ENCODE data around the gene DGKQ.
"Not testable (repeated sequence)": the region's sequence is repeated elsewhere in the genome, so short reads cannot be mapped to it uniquely, and the experiment has no call there.

Gene DGKQ

GRCh38 chr4:976016-976415, 2.6 kb upstream of the DGKQ start:
- not testable (repeated sequence) for DNase-seq (ENCODE audit: low read depth)

GRCh38 chr4:974668-975067, 1.3 kb upstream of the DGKQ start:
- no peak for DNase-seq (ENCODE audit: low read depth)

- DNase-seq (ENCODE audit: low read depth) = no peak
Measured at GRCh38 chr4:972651-973424, 531 bp downstream of the DGKQ start.

- no peak for DNase-seq (ENCODE audit: low read depth)
Measured at GRCh38 chr4:971666-972500, 1.5 kb downstream of the DGKQ start.

- DNase-seq (ENCODE audit: low read depth) = no peak
Measured at GRCh38 chr4:970854-971520, 2.4 kb downstream of the DGKQ start.

GRCh38 chr4:970046-970745, 3.2 kb downstream of the DGKQ start:
- DNase-seq (ENCODE audit: low read depth) = no peak

GRCh38 chr4:968621-969394, 4.6 kb downstream of the DGKQ start:
- DNase-seq (ENCODE audit: low read depth) = no peak

- DNase-seq (ENCODE audit: low read depth) = no peak
Measured at GRCh38 chr4:968221-968620, 5.1 kb downstream of the DGKQ start.

- DNase-seq (ENCODE audit: low read depth) = no peak
Measured at GRCh38 chr4:967113-968104, 6.0 kb downstream of the DGKQ start.

GRCh38 chr4:966266-967112, 6.9 kb downstream of the DGKQ start:
- DNase-seq (ENCODE audit: low read depth) = no peak

- no peak for DNase-seq (ENCODE audit: low read depth)
Measured at GRCh38 chr4:965766-966134, 7.6 kb downstream of the DGKQ start.

GRCh38 chr4:965048-965765, 8.2 kb downstream of the DGKQ start:
- no peak for DNase-seq (ENCODE audit: low read depth)

GRCh38 chr4:964346-965025, 8.9 kb downstream of the DGKQ start:
- no peak for DNase-seq (ENCODE audit: low read depth)

GRCh38 chr4:963276-964225, 9.8 kb downstream of the DGKQ start:
- DNase-seq (ENCODE audit: low read depth) = no peak

- DNase-seq (ENCODE audit: low read depth) = no peak
Measured at GRCh38 chr4:962231-963208, 10.8 kb downstream of the DGKQ start.
